AG04450 (cell line): Measurements from ENCODE around the gene PTGDS. TPM values are rescaled to one million over a fixed set of nuclear protein-coding genes. Genes with fewer than 3 reads are reported as not detected.
A peak's percentile ranks its signal among the peaks of the same experiment; 100 is the strongest.

Source experiments
- CTCF ChIA-PET: fragments of 300-600, 350-600 bp; formaldehyde crosslinking; extraction: SDS; loops from one replicate; lab custom pipeline; 2022; ENCODE audit warnings: antibody characterized with exemption, inconsistent platforms; lab: Charles Lee
- POLR2A ChIA-PET: fragments of 350-600 bp; formaldehyde crosslinking; extraction: SDS; loops from one replicate; lab custom pipeline; 2021; ENCODE audit warnings: antibody characterized with exemption, inconsistent platforms; lab: Yijun Ruan, JAX
- DNase-seq: peaks from one replicate; pipeline ENCODE4 v3.0.0-alpha.2; 2011; ENCODE audit warnings: low read depth, low spot score
- H3K27ac ChIP-seq: one replicate; pipeline ENCODE4 v1.5.1; 2012; ENCODE audit warnings: low read depth, low read length, control low read depth
- H3K27me3 ChIP-seq: one replicate; pipeline ENCODE4 v1.6.0; 2012; ENCODE audit warnings: low read length; ENCODE audit not compliant: control insufficient read depth, insufficient read depth
- H3K4me3 ChIP-seq: 2 replicates; pipeline ENCODE4 v1.5.1; 2011; ENCODE audit warnings: mild to moderate bottlenecking, low read depth, low read length, control low read depth
- H3K9me3 ChIP-seq: 2 replicates; pipeline ENCODE4 v1.5.1; 2012; ENCODE audit warnings: low read length; ENCODE audit not compliant: control insufficient read depth, insufficient read depth
- polyA plus RNA-seq: library from polyadenylated mRNA; depleted of rRNA; stranded (reverse); fragments of >200 nt; gene quantifications from 2 replicates; pipeline ENCODE4 v1.2.3, GENCODE V29; 2011
- TF ChIP-seq, protein P1 (sequence below): IDR thresholded peaks from 2 replicates; pipeline ENCODE4 v1.5.1; 2011; ENCODE audit warnings: low read depth, low read length, control low read depth, inconsistent platforms

PTGDS gene
- polyA plus RNA-seq, 1 experiment = 7.8 TPM

DNA sequence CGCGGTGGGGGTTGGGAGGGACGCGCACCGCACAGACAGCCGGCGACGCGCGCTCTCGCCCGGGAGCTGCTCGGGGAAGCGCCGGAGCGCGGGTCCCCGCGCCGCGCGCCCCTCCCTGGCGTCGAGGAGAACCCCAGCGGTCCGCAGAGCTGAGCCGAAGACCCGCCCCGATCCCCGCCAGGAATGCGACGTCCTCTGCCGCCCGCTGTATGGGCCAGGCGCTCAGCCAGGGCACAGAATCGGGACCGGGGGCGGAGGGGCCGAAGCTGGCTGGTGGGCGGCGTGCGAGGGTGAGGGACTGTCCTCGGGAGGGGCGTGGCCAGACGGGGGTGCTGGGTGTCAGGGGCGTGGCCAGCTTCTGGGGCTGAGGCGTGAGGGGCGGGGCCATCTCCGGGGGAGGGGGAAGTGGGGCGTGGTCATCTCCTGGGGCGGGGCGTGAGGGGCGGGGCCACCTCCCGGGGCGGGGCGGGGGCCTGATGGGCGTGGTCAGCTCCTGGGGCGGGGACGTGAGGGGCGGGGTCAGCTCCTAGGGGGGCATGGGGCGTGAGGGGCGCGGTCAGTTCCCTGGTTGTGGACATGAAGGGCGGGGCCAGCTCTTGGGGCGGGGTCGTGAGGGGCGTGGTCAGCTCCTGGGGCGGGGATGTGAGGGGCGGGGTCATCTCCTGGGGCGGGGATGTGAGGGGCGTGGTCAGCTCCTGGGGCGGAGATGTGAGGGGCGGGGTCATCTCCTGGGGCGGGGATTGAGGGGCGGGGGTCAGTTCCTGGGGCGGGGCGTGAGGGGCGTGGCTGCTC lies 965 bp downstream of the PTGDS start:
- peak overlapping the region; percentile 62 for H3K4me3 ChIP-seq
- H3K27me3 ChIP-seq = peaks cover 14% of the 10 kb centered on the region
- CTCF ChIA-PET = interaction anchor here (0.6 to 0.9 kb wide), 3 partner anchors 30 to 217 kb away, joined by 3 to 4 read pairs (median 3); partner anchors contain the start of gene AJM1
- H3K27ac ChIP-seq = no peak overlapping the region
- no peak for DNase-seq
- POLR2A ChIA-PET = interaction anchor here (0.6 to 1.0 kb wide), 3 partner anchors 15 to 250 kb away, joined by 3 read pairs; no protein-coding TSS in a partner anchor
- TF ChIP-seq, protein P1, sequence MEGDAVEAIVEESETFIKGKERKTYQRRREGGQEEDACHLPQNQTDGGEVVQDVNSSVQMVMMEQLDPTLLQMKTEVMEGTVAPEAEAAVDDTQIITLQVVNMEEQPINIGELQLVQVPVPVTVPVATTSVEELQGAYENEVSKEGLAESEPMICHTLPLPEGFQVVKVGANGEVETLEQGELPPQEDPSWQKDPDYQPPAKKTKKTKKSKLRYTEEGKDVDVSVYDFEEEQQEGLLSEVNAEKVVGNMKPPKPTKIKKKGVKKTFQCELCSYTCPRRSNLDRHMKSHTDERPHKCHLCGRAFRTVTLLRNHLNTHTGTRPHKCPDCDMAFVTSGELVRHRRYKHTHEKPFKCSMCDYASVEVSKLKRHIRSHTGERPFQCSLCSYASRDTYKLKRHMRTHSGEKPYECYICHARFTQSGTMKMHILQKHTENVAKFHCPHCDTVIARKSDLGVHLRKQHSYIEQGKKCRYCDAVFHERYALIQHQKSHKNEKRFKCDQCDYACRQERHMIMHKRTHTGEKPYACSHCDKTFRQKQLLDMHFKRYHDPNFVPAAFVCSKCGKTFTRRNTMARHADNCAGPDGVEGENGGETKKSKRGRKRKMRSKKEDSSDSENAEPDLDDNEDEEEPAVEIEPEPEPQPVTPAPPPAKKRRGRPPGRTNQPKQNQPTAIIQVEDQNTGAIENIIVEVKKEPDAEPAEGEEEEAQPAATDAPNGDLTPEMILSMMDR = no peak
- H3K9me3 ChIP-seq = no peaks in the 10 kb centered on the region; the same call in 1 of the 2 replicates

- no peak overlapping the region for H3K4me3 ChIP-seq
- TF ChIP-seq, protein P1 = no peak
- POLR2A ChIA-PET = interaction anchor here (0.6 to 1.0 kb wide), 2 partner anchors 37 to 251 kb away, joined by 3 read pairs; no protein-coding TSS in a partner anchor
These were observed 1.7 kb downstream of the PTGDS start for GRCh38 chr9:136978865-136979544.

DNA sequence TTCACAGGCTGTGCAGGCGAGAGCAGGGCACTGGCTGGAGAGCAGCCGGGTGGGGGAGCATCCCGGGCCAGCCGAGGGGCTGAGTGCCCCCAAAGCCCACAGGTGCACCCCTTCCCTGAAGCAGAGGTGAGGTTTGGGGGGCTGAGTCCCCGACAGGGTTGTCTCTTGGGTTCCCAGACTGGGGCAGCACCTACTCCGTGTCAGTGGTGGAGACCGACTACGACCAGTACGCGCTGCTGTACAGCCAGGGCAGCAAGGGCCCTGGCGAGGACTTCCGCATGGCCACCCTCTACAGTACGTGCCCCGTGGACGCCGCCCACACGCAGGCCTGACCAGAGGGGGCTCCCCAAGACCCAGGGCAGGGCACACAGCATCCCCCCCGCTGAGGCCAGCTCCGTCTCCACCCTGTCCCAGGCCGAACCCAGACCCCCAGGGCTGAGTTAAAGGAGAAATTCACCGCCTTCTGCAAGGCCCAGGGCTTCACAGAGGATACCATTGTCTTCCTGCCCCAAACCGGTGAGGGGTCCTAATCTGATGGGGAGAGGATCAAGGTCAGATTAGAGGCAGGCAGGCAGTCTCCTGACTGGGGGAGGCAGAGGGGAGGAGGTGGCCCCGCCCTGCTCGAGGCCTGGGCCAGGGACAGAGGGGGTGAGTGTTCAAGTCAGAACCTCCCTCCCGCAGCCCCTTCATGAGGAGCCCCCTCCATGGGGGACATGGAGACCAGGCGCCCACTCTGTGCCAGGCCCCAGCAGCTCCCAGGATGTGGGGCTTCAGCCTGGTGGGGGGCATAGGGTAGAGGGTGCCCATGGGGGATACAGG lies 2.7 kb downstream of the PTGDS start:
- TF ChIP-seq, protein P1 = no peak
- peaks cover 28% of the 10 kb centered on the region for H3K27me3 ChIP-seq
- H3K4me3 ChIP-seq = no peak overlapping the region
- ChIA-PET POLR2A (no interaction called here), CTCF (no interaction called here)
- DNase-seq = no peak
- H3K27ac ChIP-seq = no peak overlapping the region
- no peaks in the 10 kb centered on the region; the same call in 1 of the 2 replicates for H3K9me3 ChIP-seq

More at GRCh38 chr9:136978865-136979544, 1.7 kb downstream of the PTGDS start:
- CTCF ChIA-PET = interaction anchor here (0.7 kb wide), 1 partner anchor 137 kb away, joined by 3 read pairs; the partner anchor contains the start of gene AJM1
- Histone ChIP-seq H3K9me3 (no peaks in the 10 kb centered on the region; the same call in 1 of the 2 replicates), H3K27me3 (peaks cover 21% of the 10 kb centered on the region), H3K27ac (no peak overlapping the region)
- no peak for DNase-seq

- POLR2A ChIA-PET = no interaction called here
- no peak overlapping the region for H3K27ac ChIP-seq
These were observed 3.6 kb downstream of the PTGDS start for GRCh38 chr9:136980669-136981478.

More at GRCh38 chr9:136980669-136981478, 3.6 kb downstream of the PTGDS start:
- no peak for DNase-seq
- Histone ChIP-seq H3K9me3 (no peaks in the 10 kb centered on the region; the same call in 1 of the 2 replicates), H3K4me3 (no peak overlapping the region), H3K27me3 (peaks cover 37% of the 10 kb centered on the region)
- TF ChIP-seq, protein P1 = no peak
- CTCF ChIA-PET = no interaction called here
